HEK293 (cell line): ENCODE results near the gene RMP24.

Source experiments
- CTCF ChIA-PET: fragments of 350-600 bp; formaldehyde crosslinking; extraction: SDS; loops from one replicate; lab custom pipeline; 2021; ENCODE audit warnings: antibody characterized with exemption; lab: Yijun Ruan, JAX
- POLR2A ChIA-PET: fragments of 300-600 bp; formaldehyde crosslinking; extraction: SDS; loops from one replicate; lab custom pipeline; 2020; ENCODE audit warnings: antibody characterized with exemption, inconsistent platforms; lab: Yijun Ruan, JAX
- H3K27ac ChIP-seq: fragments of 200-500 bp; sonication (Bioruptor generic); 2 replicates; pipeline ENCODE4 v1.5.1; 2014; ENCODE audit warnings: low read depth, low read length, control low read depth, inconsistent platforms; ENCODE audit errors: extremely low read depth
- H3K36me3 ChIP-seq, 2 experiments: fragments of 200-500 bp in 1 of 2; sonication (Bioruptor generic) in 1 of 2; 1 replicate in 1 of 2; 2 replicates in 1 of 2; pipeline ENCODE4 v1.5.1; 2014 to 2017; ENCODE audit warnings: inconsistent platforms in 2 of 2, low read length in 2 of 2; ENCODE audit not compliant: control insufficient read depth in 2 of 2, insufficient read depth in 1 of 2
- H3K4me1 ChIP-seq: fragments of 200-500 bp; sonication (Bioruptor generic); 2 replicates; pipeline ENCODE4 v1.5.1; 2014; ENCODE audit warnings: mild to moderate bottlenecking, low read length, inconsistent platforms; ENCODE audit not compliant: control insufficient read depth, insufficient read depth
- H3K4me3 ChIP-seq: 2 replicates; pipeline ENCODE4 v1.5.1; 2011; ENCODE audit warnings: low read depth, mild to moderate bottlenecking, control low read depth, low read length, moderate library complexity
- H3K9me3 ChIP-seq: fragments of 200-500 bp; sonication (Bioruptor generic); 2 replicates; pipeline ENCODE4 v1.5.1; 2014; ENCODE audit warnings: low read depth, low read length, inconsistent platforms; ENCODE audit not compliant: control insufficient read depth, insufficient read depth
- AEBP2 ChIP-seq: fragments of 450-650 bp; formaldehyde crosslinking; IDR thresholded peaks from 2 replicates; pipeline ENCODE4 v1.5.1; 2016; ENCODE audit warnings: missing biosample characterization, missing genetic modification characterization, borderline replicate concordance
- EGR2 ChIP-seq: fragments of 450-650 bp; formaldehyde crosslinking; IDR thresholded peaks from 2 replicates; pipeline ENCODE4 v1.5.1; 2016; ENCODE audit warnings: low read depth, missing biosample characterization, missing genetic modification characterization
- GLIS2 ChIP-seq: fragments of 450-650 bp; formaldehyde crosslinking; IDR thresholded peaks from 2 replicates; pipeline ENCODE4 v1.5.1; 2016; ENCODE audit warnings: missing biosample characterization, missing genetic modification characterization
- OVOL3 ChIP-seq: fragments of 450-650 bp; formaldehyde crosslinking; IDR thresholded peaks from 2 replicates; pipeline ENCODE4 v1.5.1; 2016; ENCODE audit warnings: missing biosample characterization, missing genetic modification characterization
- REPIN1 ChIP-seq: fragments of 450-650 bp; formaldehyde crosslinking; IDR thresholded peaks from 2 replicates; pipeline ENCODE4 v1.5.1; 2017; ENCODE audit warnings: missing biosample characterization, missing genetic modification characterization, low read depth
- SCRT1 ChIP-seq: fragments of 450-650 bp; formaldehyde crosslinking; IDR thresholded peaks from 2 replicates; pipeline ENCODE4 v1.5.1; 2016; ENCODE audit warnings: missing biosample characterization, missing genetic modification characterization, borderline replicate concordance
- ZBTB21 ChIP-seq: fragments of 450-650 bp; formaldehyde crosslinking; IDR thresholded peaks from 2 replicates; pipeline ENCODE4 v1.5.1; 2017; ENCODE audit warnings: missing biosample characterization, missing genetic modification characterization
- ZBTB48 ChIP-seq: fragments of 450-650 bp; formaldehyde crosslinking; IDR thresholded peaks from 2 replicates; pipeline ENCODE4 v1.5.1; 2016; ENCODE audit warnings: missing biosample characterization, missing genetic modification characterization
- ZFHX2 ChIP-seq: fragments of 450-650 bp; formaldehyde crosslinking; conservative IDR thresholded peaks from 2 replicates; pipeline ENCODE4 v1.5.1; 2016; ENCODE audit warnings: missing biosample characterization, missing genetic modification characterization
- ZNF19 ChIP-seq: fragments of 450-650 bp; formaldehyde crosslinking; IDR thresholded peaks from 2 replicates; pipeline ENCODE4; 2016; ENCODE audit warnings: missing biosample characterization, missing genetic modification characterization, low read depth
- ZNF248 ChIP-seq: fragments of 450-650 bp; formaldehyde crosslinking; IDR thresholded peaks from 2 replicates; pipeline ENCODE4 v1.5.1; 2017; ENCODE audit warnings: missing biosample characterization, missing genetic modification characterization
- ZNF350 ChIP-seq: fragments of 450-650 bp; formaldehyde crosslinking; IDR thresholded peaks from 2 replicates; pipeline ENCODE4 v1.5.0; 2017; ENCODE audit warnings: missing biosample characterization, mild to moderate bottlenecking, missing genetic modification characterization
- ZNF404 ChIP-seq: fragments of 450-650 bp; formaldehyde crosslinking; IDR thresholded peaks from 2 replicates; pipeline ENCODE4 v1.5.1; 2017; ENCODE audit warnings: missing biosample characterization, missing genetic modification characterization
- ZNF513 ChIP-seq: fragments of 450-650 bp; IDR thresholded peaks from 2 replicates; pipeline ENCODE4 v1.5.1; 2018; ENCODE audit warnings: missing biosample characterization, missing genetic modification characterization
- ZNF561 ChIP-seq: fragments of 450-650 bp; IDR thresholded peaks from 2 replicates; pipeline ENCODE4 v1.5.1; 2018; ENCODE audit warnings: missing biosample characterization, missing genetic modification characterization, borderline replicate concordance
- ZNF639 ChIP-seq: fragments of 450-650 bp; formaldehyde crosslinking; IDR thresholded peaks from 2 replicates; pipeline ENCODE4 v1.5.1; 2016; ENCODE audit warnings: missing biosample characterization, missing genetic modification characterization
- ZNF768 ChIP-seq: fragments of 450-650 bp; formaldehyde crosslinking; IDR thresholded peaks from 2 replicates; pipeline ENCODE4 v1.5.1; 2018; ENCODE audit warnings: missing biosample characterization, mild to moderate bottlenecking, missing genetic modification characterization
- ZNF785 ChIP-seq: fragments of 450-650 bp; formaldehyde crosslinking; IDR thresholded peaks from 2 replicates; pipeline ENCODE4 v1.5.1; 2016; ENCODE audit warnings: missing biosample characterization, missing genetic modification characterization
- ZNF830 ChIP-seq: fragments of 450-650 bp; IDR thresholded peaks from 2 replicates; pipeline ENCODE4 v1.5.0; 2018; ENCODE audit warnings: missing biosample characterization, missing genetic modification characterization, low read depth, mild to moderate bottlenecking, moderate library complexity
- ZXDB ChIP-seq: fragments of 450-650 bp; formaldehyde crosslinking; IDR thresholded peaks from 2 replicates; pipeline ENCODE4 v1.5.1; 2016; ENCODE audit warnings: missing biosample characterization, missing genetic modification characterization
- TF ChIP-seq, protein P1 (sequence below): fragments of 450-650 bp; formaldehyde crosslinking; IDR thresholded peaks from 2 replicates; pipeline ENCODE4 v1.5.1; 2017; ENCODE audit warnings: missing biosample characterization, missing genetic modification characterization
- TF ChIP-seq, protein P2 (sequence below): fragments of 450-650 bp; formaldehyde crosslinking; IDR thresholded peaks from 2 replicates; pipeline ENCODE4 v1.5.1; 2016; ENCODE audit warnings: missing biosample characterization, missing genetic modification characterization
- TF ChIP-seq, protein P3 (sequence below): fragments of 450-650 bp; formaldehyde crosslinking; IDR thresholded peaks from 2 replicates; pipeline ENCODE4 v1.5.1; 2016; ENCODE audit warnings: missing biosample characterization, missing genetic modification characterization

Gene RMP24

DNA sequence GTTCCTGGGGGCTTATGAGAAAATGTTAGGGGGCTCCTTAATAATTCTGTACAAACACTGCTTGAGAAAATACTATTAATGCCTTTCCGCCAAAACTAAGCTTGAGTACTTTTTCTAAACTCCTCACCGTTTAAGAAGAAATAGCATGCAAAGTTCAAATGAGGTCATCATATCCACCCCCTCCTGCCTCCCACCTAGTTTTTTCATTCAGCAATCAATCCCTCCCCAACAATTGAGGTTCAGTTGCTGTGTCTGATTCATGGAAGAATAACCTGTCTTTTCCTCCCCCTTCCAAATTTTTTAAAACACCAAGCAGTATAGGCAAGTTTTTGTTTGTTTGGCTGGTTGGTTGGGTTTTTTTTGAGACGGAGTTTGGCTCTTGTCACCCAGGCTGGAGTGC is 24.4 kb upstream of the RMP24 start:
- Histone ChIP-seq H3K4me1 (no peaks in the 10 kb centered on the region), H3K36me3 (no peaks in the 10 kb centered on the region), H3K4me3 (no peak overlapping the region), H3K9me3 (no peaks in the 10 kb centered on the region), H3K27ac (no peak overlapping the region)
- ChIA-PET CTCF (interaction anchor here (0.7 to 1.0 kb wide), 7 partner anchors 10 to 210 kb away, joined by 3 to 4 read pairs (median 3); no protein-coding TSS in a partner anchor), POLR2A (no interaction called here)
- TF ChIP-seq, protein P1, sequence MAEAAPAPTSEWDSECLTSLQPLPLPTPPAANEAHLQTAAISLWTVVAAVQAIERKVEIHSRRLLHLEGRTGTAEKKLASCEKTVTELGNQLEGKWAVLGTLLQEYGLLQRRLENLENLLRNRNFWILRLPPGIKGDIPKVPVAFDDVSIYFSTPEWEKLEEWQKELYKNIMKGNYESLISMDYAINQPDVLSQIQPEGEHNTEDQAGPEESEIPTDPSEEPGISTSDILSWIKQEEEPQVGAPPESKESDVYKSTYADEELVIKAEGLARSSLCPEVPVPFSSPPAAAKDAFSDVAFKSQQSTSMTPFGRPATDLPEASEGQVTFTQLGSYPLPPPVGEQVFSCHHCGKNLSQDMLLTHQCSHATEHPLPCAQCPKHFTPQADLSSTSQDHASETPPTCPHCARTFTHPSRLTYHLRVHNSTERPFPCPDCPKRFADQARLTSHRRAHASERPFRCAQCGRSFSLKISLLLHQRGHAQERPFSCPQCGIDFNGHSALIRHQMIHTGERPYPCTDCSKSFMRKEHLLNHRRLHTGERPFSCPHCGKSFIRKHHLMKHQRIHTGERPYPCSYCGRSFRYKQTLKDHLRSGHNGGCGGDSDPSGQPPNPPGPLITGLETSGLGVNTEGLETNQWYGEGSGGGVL (tag by site-specific recombination): peak; percentile 25; the same call in 1 of the 2 replicates
- peak; percentile 65 for TF ChIP-seq ZFHX2 (tag by site-specific recombination)
- no peak for TF ChIP-seq GLIS2 (tag by site-specific recombination)
- TF ChIP-seq EGR2: peak; percentile 35; the same call in 1 of the 2 replicates
- no peak for TF ChIP-seq ZBTB48 (tag by site-specific recombination)

DNA sequence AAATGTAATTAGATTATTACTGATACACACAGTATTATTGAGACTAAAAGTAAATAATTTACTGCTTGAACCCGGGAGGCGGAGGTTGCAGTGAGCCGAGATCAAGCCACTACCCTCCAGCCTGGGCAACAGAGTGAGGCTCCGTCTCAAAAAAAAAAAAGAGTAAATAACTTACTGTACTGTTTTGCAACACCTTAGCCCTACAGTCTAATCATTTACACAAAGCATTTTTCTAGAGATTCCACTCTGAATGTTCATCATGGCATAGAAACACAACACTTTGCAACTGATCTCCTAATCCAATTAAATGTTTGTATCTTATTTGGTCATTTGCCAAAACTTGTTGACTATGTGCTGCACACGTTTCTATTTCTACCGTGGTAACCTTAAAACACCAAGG is 23.4 kb upstream of the RMP24 start:
- H3K4me3 ChIP-seq: no peak overlapping the region
- H3K27ac ChIP-seq: no peak overlapping the region
- no peaks in the 10 kb centered on the region for H3K4me1 ChIP-seq
- TF ChIP-seq ZNF404 (tag by site-specific recombination): no peak
- no peak for TF ChIP-seq OVOL3 (tag by site-specific recombination)
- TF ChIP-seq ZNF768: no peak
- TF ChIP-seq, protein P2, sequence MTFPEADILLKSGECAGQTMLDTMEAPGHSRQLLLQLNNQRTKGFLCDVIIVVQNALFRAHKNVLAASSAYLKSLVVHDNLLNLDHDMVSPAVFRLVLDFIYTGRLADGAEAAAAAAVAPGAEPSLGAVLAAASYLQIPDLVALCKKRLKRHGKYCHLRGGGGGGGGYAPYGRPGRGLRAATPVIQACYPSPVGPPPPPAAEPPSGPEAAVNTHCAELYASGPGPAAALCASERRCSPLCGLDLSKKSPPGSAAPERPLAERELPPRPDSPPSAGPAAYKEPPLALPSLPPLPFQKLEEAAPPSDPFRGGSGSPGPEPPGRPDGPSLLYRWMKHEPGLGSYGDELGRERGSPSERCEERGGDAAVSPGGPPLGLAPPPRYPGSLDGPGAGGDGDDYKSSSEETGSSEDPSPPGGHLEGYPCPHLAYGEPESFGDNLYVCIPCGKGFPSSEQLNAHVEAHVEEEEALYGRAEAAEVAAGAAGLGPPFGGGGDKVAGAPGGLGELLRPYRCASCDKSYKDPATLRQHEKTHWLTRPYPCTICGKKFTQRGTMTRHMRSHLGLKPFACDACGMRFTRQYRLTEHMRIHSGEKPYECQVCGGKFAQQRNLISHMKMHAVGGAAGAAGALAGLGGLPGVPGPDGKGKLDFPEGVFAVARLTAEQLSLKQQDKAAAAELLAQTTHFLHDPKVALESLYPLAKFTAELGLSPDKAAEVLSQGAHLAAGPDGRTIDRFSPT (tag by site-specific recombination): no peak
- TF ChIP-seq ZBTB48 (tag by site-specific recombination): no peak
- TF ChIP-seq, protein P3, sequence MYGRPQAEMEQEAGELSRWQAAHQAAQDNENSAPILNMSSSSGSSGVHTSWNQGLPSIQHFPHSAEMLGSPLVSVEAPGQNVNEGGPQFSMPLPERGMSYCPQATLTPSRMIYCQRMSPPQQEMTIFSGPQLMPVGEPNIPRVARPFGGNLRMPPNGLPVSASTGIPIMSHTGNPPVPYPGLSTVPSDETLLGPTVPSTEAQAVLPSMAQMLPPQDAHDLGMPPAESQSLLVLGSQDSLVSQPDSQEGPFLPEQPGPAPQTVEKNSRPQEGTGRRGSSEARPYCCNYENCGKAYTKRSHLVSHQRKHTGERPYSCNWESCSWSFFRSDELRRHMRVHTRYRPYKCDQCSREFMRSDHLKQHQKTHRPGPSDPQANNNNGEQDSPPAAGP (tag by site-specific recombination): no peak
- TF ChIP-seq ZXDB (tag by site-specific recombination): no peak
- no peak for TF ChIP-seq ZNF513
- no peak for TF ChIP-seq ZNF19 (tag by site-specific recombination)
- no peak for TF ChIP-seq ZNF561 (tag by site-specific recombination)
- no peak for TF ChIP-seq ZNF785 (tag by site-specific recombination)
- TF ChIP-seq ZNF350: no peak
- no peak for TF ChIP-seq ZNF639 (tag by site-specific recombination)
- TF ChIP-seq ZNF248: no peak
- no peak for TF ChIP-seq AEBP2 (tag by site-specific recombination)
- no peak for TF ChIP-seq ZBTB21 (tag by site-specific recombination)
- TF ChIP-seq REPIN1 (tag by site-specific recombination): no peak
- TF ChIP-seq SCRT1: no peak
- no peak for TF ChIP-seq ZNF830 (tag by site-specific recombination)
- CTCF ChIA-PET: interaction anchor here (0.8 to 2.9 kb wide), 6 partner anchors 7 to 717 kb away, joined by 3 to 25 read pairs (median 10); no protein-coding TSS in a partner anchor
- POLR2A ChIA-PET: no interaction called here
- H3K36me3 ChIP-seq: no peaks in the 10 kb centered on the region
- no peaks in the 10 kb centered on the region for H3K9me3 ChIP-seq
